Measurements from ENCODE around the gene RRP8. TPM values are rescaled to one million over a fixed set of nuclear protein-coding genes. Genes with fewer than 3 reads are reported as not detected.

The RRP8 gene
- total RNA-seq, 2 experiments from 2014 or later = 39.6 to 43.1 TPM

GRCh38 chr11:6579681-6580080 is 23.7 kb downstream of the RRP8 start:
- H3K27me3 Mint-ChIP-seq = no peaks in the 10 kb centered on the region
- peaks cover 21% of the 10 kb centered on the region for H3K9me3 Mint-ChIP-seq
- CTCF ChIA-PET = interaction anchor here (0.9 to 2.1 kb wide), 3 partner anchors 49 to 103 kb away, joined by 3 to 6 read pairs (median 4); partner anchors contain the start of gene MRPL17
- POLR2A ChIA-PET = no interaction called here
- H3K4me1 Mint-ChIP-seq (ENCODE audit: low read depth) = no peaks in the 10 kb centered on the region
- H3K27ac Mint-ChIP-seq = no peak overlapping the region
- H3K4me3 Mint-ChIP-seq = no peak overlapping the region
- peaks cover 38% of the 10 kb centered on the region for H3K36me3 Mint-ChIP-seq (ENCODE audit: low read depth)
- intact Hi-C loops (cut with micrococcal nuclease) = no loop called here
- DNase-seq = no peak
- no peak for TF ChIP-seq CTCF (IDR thresholded peaks at IDR 0.05)
- ATAC-seq = no peak

GRCh38 chr11:6578134-6578533 is 25.3 kb downstream of the RRP8 start:
- TF ChIP-seq CTCF (IDR thresholded peaks at IDR 0.05) = no peak
- ChIA-PET POLR2A (no interaction called here), CTCF (no interaction called here)
- no peak overlapping the region for H3K27ac Mint-ChIP-seq
- DNase-seq (no peak), ATAC-seq (peak; percentile 37)
- no peaks in the 10 kb centered on the region for H3K27me3 Mint-ChIP-seq
- intact Hi-C loops (cut with micrococcal nuclease) = no loop called here
- H3K9me3 Mint-ChIP-seq = peaks cover 10% of the 10 kb centered on the region
- H3K36me3 Mint-ChIP-seq (ENCODE audit: low read depth) = peaks cover 26% of the 10 kb centered on the region
- H3K4me3 Mint-ChIP-seq = no peak overlapping the region
- H3K4me1 Mint-ChIP-seq (ENCODE audit: low read depth) = no peaks in the 10 kb centered on the region

GRCh38 chr11:6576471-6577373 is 26.7 kb downstream of the RRP8 start:
- DNase-seq = no peak
- intact Hi-C loops (cut with micrococcal nuclease) = no loop called here
- CTCF ChIA-PET = interaction anchor here (1.9 kb wide), 1 partner anchor 133 kb away, joined by 5 read pairs; no protein-coding TSS in a partner anchor
- Mint-ChIP-seq H3K27me3 (no peaks in the 10 kb centered on the region), H3K4me1 (ENCODE audit: low read depth) (no peaks in the 10 kb centered on the region), H3K4me3 (no peak overlapping the region), H3K36me3 (ENCODE audit: low read depth) (peaks cover 22% of the 10 kb centered on the region), H3K27ac (no peak overlapping the region), H3K9me3 (no peaks in the 10 kb centered on the region)
- no peak for TF ChIP-seq CTCF (IDR thresholded peaks at IDR 0.05)
- no peak for ATAC-seq
- POLR2A ChIA-PET = no interaction called here

DNA sequence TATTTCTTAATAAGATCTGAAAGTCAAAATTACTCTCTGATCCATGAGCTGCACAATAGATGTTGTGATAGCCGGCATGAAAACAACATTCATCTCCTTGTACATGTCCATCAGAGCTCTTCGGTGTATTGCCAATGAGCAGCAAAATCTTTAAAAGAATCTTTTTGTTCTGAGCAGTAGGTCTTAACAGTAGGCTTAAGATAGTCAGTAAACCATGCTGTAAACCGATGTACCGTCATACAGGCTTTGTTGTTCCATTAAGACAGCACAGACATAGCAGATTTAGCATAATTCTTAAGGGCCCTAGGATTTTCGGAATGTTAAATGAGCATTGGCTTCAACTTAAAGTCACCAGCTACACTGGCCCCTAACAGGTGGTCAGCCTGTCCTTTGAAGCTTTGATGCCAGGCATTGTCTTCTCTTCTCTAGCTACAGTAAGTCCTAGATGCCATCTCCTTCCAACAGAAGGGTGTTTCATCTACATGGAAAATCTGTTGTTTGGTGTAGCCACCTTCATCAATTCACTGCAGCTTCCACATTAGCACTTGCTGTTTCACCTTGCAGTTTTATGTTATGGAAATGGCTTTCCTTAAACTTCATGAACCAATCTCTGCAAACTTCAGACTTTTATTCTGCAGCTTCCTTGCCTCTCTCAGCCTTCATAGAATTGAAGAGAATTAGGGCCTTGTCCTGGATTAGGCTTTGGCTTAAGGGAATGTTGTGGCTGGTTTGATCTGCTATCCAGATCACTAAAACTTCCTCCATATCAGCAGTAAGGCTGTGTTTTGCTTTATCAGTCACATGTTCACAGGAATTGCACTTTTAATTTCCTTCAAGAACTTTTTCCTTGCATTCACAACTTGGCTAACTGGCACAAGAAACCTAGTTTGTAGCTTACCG is 28.4 kb downstream of the RRP8 start:
- H3K9me3 Mint-ChIP-seq = no peaks in the 10 kb centered on the region
- ATAC-seq (no peak), DNase-seq (no peak)
- H3K4me3 Mint-ChIP-seq = no peak overlapping the region
- no peak for TF ChIP-seq CTCF (IDR thresholded peaks at IDR 0.05)
- CTCF ChIA-PET = interaction anchor here (0.7 to 1.9 kb wide), 6 partner anchors 11 to 222 kb away, joined by 3 to 5 read pairs (median 4); no protein-coding TSS in a partner anchor
- H3K27me3 Mint-ChIP-seq = no peaks in the 10 kb centered on the region
- H3K27ac Mint-ChIP-seq = no peak overlapping the region
- POLR2A ChIA-PET = interaction anchor here (0.6 to 1.2 kb wide), 2 partner anchors 29 to 101 kb away, joined by 3 read pairs; no protein-coding TSS in a partner anchor
- intact Hi-C loops (cut with micrococcal nuclease) = no loop called here
- H3K4me1 Mint-ChIP-seq (ENCODE audit: low read depth) = no peaks in the 10 kb centered on the region
- peaks cover 16% of the 10 kb centered on the region for H3K36me3 Mint-ChIP-seq (ENCODE audit: low read depth)
